Trophoblast cell (in vitro differentiated cells and primary cell): Measurements from ENCODE around the gene DOK5.
A peak's percentile ranks its signal among the peaks of the same experiment; 100 is the strongest.

Experiments
- DNase-seq, 2 donors: peaks; one replicate each; pipeline ENCODE4 v3.0.0-alpha.2; 2016
- H2AFZ ChIP-seq: 2 replicates; pipeline ENCODE4 v1.6.1; 2013; ENCODE audit warnings: low read length, moderate library complexity, mild to moderate bottlenecking; ENCODE audit not compliant: insufficient read depth, poor library complexity
- H2AK5ac ChIP-seq: 2 replicates; pipeline ENCODE4 v1.6.1; 2013; ENCODE audit warnings: mild to moderate bottlenecking, low read length
- H2BK120ac ChIP-seq: 2 replicates; pipeline ENCODE4 v1.6.1; 2013; ENCODE audit warnings: low read length, mild to moderate bottlenecking, moderate library complexity; ENCODE audit not compliant: insufficient read depth, poor library complexity
- H2BK12ac ChIP-seq: 2 replicates; pipeline ENCODE4 v1.6.1; 2013; ENCODE audit warnings: mild to moderate bottlenecking, low read length, moderate library complexity
- H2BK5ac ChIP-seq: 2 replicates; pipeline ENCODE4 v1.6.1; 2013; ENCODE audit warnings: low read length, low read depth, moderate library complexity, mild to moderate bottlenecking; ENCODE audit not compliant: poor library complexity
- H3K14ac ChIP-seq: 2 replicates; pipeline ENCODE4 v1.6.1; 2013; ENCODE audit warnings: mild to moderate bottlenecking, low read length
- H3K18ac ChIP-seq: 2 replicates; pipeline ENCODE4 v1.6.1; 2013; ENCODE audit warnings: mild to moderate bottlenecking, low read length
- H3K23ac ChIP-seq: 2 replicates; pipeline ENCODE4 v1.6.1; 2013; ENCODE audit warnings: low read length
- H3K27ac ChIP-seq: 2 replicates; pipeline ENCODE4 v1.5.1; 2013; ENCODE audit warnings: low read depth, mild to moderate bottlenecking, inconsistent platforms, low read length, moderate library complexity
- H3K27me3 ChIP-seq: 2 replicates; pipeline ENCODE4 v1.6.1; 2013; ENCODE audit warnings: inconsistent platforms, mild to moderate bottlenecking, low read length, moderate library complexity; ENCODE audit not compliant: insufficient read depth
- H3K36me3 ChIP-seq, 2 experiments: 1 replicate in 1 of 2; 2 replicates in 1 of 2; pipeline ENCODE4 v1.6.1; 2013; ENCODE audit warnings: low read length in 2 of 2, mild to moderate bottlenecking in 2 of 2, moderate library complexity in 1 of 2; ENCODE audit not compliant: insufficient read depth in 2 of 2, control insufficient read depth in 1 of 2
- H3K4ac ChIP-seq: 2 replicates; pipeline ENCODE4 v1.6.1; 2013; ENCODE audit warnings: low read depth, mild to moderate bottlenecking, low read length, moderate library complexity
- H3K4me1 ChIP-seq, 2 experiments: 1 replicate in 1 of 2; 2 replicates in 1 of 2; pipeline ENCODE4 v1.6.1; 2013; ENCODE audit warnings: low read length in 2 of 2, mild to moderate bottlenecking in 2 of 2, moderate library complexity in 1 of 2; ENCODE audit not compliant: insufficient read depth in 2 of 2, control insufficient read depth in 1 of 2
- H3K4me2 ChIP-seq: 2 replicates; pipeline ENCODE4 v1.6.1; 2013; ENCODE audit warnings: inconsistent platforms, mild to moderate bottlenecking, low read length, moderate library complexity
- H3K4me3 ChIP-seq: 2 replicates; pipeline ENCODE4 v1.5.1; 2013; ENCODE audit warnings: mild to moderate bottlenecking, low read depth, low read length, inconsistent platforms
- H3K79me1 ChIP-seq: one replicate; pipeline ENCODE4 v1.6.1; 2013; ENCODE audit warnings: low read length
- H3K79me2 ChIP-seq: 2 replicates; pipeline ENCODE4 v1.6.1; 2013; ENCODE audit warnings: low read length, mild to moderate bottlenecking; ENCODE audit not compliant: control insufficient read depth, insufficient read depth, poor library complexity
- H3K9ac ChIP-seq: 2 replicates; pipeline ENCODE4 v1.6.1; 2013; ENCODE audit warnings: mild to moderate bottlenecking, low read length
- H3K9me3 ChIP-seq: 2 replicates; pipeline ENCODE4 v1.6.1; 2013; ENCODE audit warnings: low read depth, mild to moderate bottlenecking, control low read depth, inconsistent platforms, low read length; ENCODE audit not compliant: insufficient read depth
- H4K12ac ChIP-seq: 2 replicates; pipeline ENCODE4 v1.6.1; 2013; ENCODE audit warnings: low read depth, mild to moderate bottlenecking, low read length, moderate library complexity
- H4K8ac ChIP-seq: 2 replicates; pipeline ENCODE4 v1.6.1; 2013; ENCODE audit warnings: low read depth, mild to moderate bottlenecking, low read length, moderate library complexity
- H4K91ac ChIP-seq: one replicate; pipeline ENCODE4 v1.6.1; 2013; ENCODE audit warnings: low read depth, mild to moderate bottlenecking, low read length, moderate library complexity
- WGBS: extraction: QIAGEN DNeasy Blood & Tissue Kit; methylation state at CpG from one replicate; pipeline ENCODE4 v1.1.7; 2013; ENCODE audit warnings: missing lambda C conversion rate; ENCODE audit not compliant: insufficient read length, insufficient coverage; ENCODE audit errors: extremely low coverage; 5-methylcytosine and 5-hydroxymethylcytosine counted together

The DOK5 gene

GRCh38 chr20:54481442-54481841 lies 6.0 kb downstream of the DOK5 start:
- Histone ChIP-seq H2AFZ (no peak overlapping the region), H3K9me3 (no peaks in the 10 kb centered on the region), H3K79me1 (no peaks in the 10 kb centered on the region)

GRCh38 chr20:54485631-54486030 lies 10.2 kb downstream of the DOK5 start:
- Histone ChIP-seq H2AK5ac (no peak overlapping the region), H3K4me2 (no peak overlapping the region), H3K36me3 (no peaks in the 10 kb centered on the region), H4K12ac (no peak overlapping the region), H2BK12ac (no peak overlapping the region), H3K9me3 (no peaks in the 10 kb centered on the region), H3K9ac (no peak overlapping the region), H3K4ac (no peak overlapping the region), H3K79me1 (no peaks in the 10 kb centered on the region), H3K4me1 (peaks cover 0 to under 1% of the 10 kb centered on the region in 2 experiments), H2AFZ (no peak overlapping the region), H3K23ac (no peak overlapping the region), H3K27me3 (no peaks in the 10 kb centered on the region), H3K27ac (no peak overlapping the region), H2BK120ac (no peak overlapping the region), H3K79me2 (no peaks in the 10 kb centered on the region), H4K91ac (no peak overlapping the region), H3K18ac (no peak overlapping the region), H3K4me3 (no peak overlapping the region), H4K8ac (no peak overlapping the region), H3K14ac (no peak overlapping the region), H2BK5ac (no peak overlapping the region)
- no peak for DNase-seq
- WGBS = no CpG with 5 or more reads among the region's 8 CpGs

More at GRCh38 chr20:54481442-54481841, 6.0 kb downstream of the DOK5 start:
- no peaks in the 10 kb centered on the region for H3K27me3 ChIP-seq
- H3K4me2 ChIP-seq = no peak overlapping the region
- H2BK5ac ChIP-seq = no peak overlapping the region
- no peak overlapping the region for H3K14ac ChIP-seq
- peak overlapping the region; percentile 53 for H2BK120ac ChIP-seq
- H3K4me3 ChIP-seq = no peak overlapping the region
- no peaks in the 10 kb centered on the region for H3K79me2 ChIP-seq
- no peak overlapping the region for H4K8ac ChIP-seq
- no peak overlapping the region for H3K23ac ChIP-seq
- no peaks in the 10 kb centered on the region for H3K36me3 ChIP-seq
- H3K27ac ChIP-seq = no peak overlapping the region
- H3K4ac ChIP-seq = no peak overlapping the region
- DNase-seq = no peak
- no peak overlapping the region for H4K91ac ChIP-seq
- H2BK12ac ChIP-seq = no peak overlapping the region
- no peak overlapping the region for H3K18ac ChIP-seq
- peaks cover 3 to 5% of the 10 kb centered on the region in 2 experiments for H3K4me1 ChIP-seq
- H3K9ac ChIP-seq = no peak overlapping the region
- no peak overlapping the region for H2AK5ac ChIP-seq
- no CpG with 5 or more reads among the region's 4 CpGs for WGBS
- no peak overlapping the region for H4K12ac ChIP-seq

GRCh38 chr20:54486585-54486984 lies 11.2 kb downstream of the DOK5 start:
- H2AK5ac ChIP-seq = no peak overlapping the region
- H3K9ac ChIP-seq = no peak overlapping the region
- H4K8ac ChIP-seq = no peak overlapping the region
- no peak overlapping the region for H2BK5ac ChIP-seq
- H3K4me3 ChIP-seq = no peak overlapping the region
- H3K27me3 ChIP-seq = no peaks in the 10 kb centered on the region
- H2BK120ac ChIP-seq = no peak overlapping the region
- H3K18ac ChIP-seq = no peak overlapping the region
- H3K36me3 ChIP-seq = no peaks in the 10 kb centered on the region
- no peaks in the 10 kb centered on the region for H3K79me1 ChIP-seq
- WGBS = no CpG with 5 or more reads among the region's 4 CpGs
- no peak overlapping the region for H3K14ac ChIP-seq
- H3K4me1 ChIP-seq = no peaks in the 10 kb centered on the region
- no peaks in the 10 kb centered on the region for H3K9me3 ChIP-seq
- no peak overlapping the region for H4K91ac ChIP-seq
- no peak overlapping the region for H3K4me2 ChIP-seq
- DNase-seq = no peak
- no peak overlapping the region for H3K4ac ChIP-seq
- H3K79me2 ChIP-seq = no peaks in the 10 kb centered on the region
- H3K23ac ChIP-seq = no peak overlapping the region
- no peak overlapping the region for H2AFZ ChIP-seq
- no peak overlapping the region for H4K12ac ChIP-seq
- H2BK12ac ChIP-seq = no peak overlapping the region
- H3K27ac ChIP-seq = no peak overlapping the region

GRCh38 chr20:54488442-54488841 lies 13.0 kb downstream of the DOK5 start:
- Histone ChIP-seq H2BK5ac (no peak overlapping the region), H3K18ac (no peak overlapping the region), H3K27ac (no peak overlapping the region), H3K23ac (no peak overlapping the region), H3K4me3 (no peak overlapping the region), H4K8ac (no peak overlapping the region), H3K9me3 (no peaks in the 10 kb centered on the region), H3K4me1 (no peaks in the 10 kb centered on the region), H3K14ac (no peak overlapping the region), H3K79me1 (no peaks in the 10 kb centered on the region), H4K91ac (no peak overlapping the region), H3K4me2 (no peak overlapping the region), H4K12ac (no peak overlapping the region), H2AK5ac (no peak overlapping the region), H3K4ac (no peak overlapping the region), H2AFZ (no peak overlapping the region), H2BK12ac (no peak overlapping the region), H3K9ac (no peak overlapping the region), H3K79me2 (peaks cover 2% of the 10 kb centered on the region), H3K27me3 (no peaks in the 10 kb centered on the region), H3K36me3 (no peaks in the 10 kb centered on the region), H2BK120ac (no peak overlapping the region)
- no peak for DNase-seq
- 83% methylated on average over 1 of the region's 2 CpGs for whole genome bisulfite sequencing
